GM10266 (cell line): Measurements from ENCODE around the gene PGM5.

Experiments used
- DNase-seq: peaks from one replicate; pipeline ENCODE4 v3.0.0; 2012; ENCODE audit errors: extremely low spot score
- CTCF ChIP-seq: IDR thresholded peaks from 2 replicates; pipeline ENCODE4 v1.5.1; 2012; ENCODE audit warnings: mild to moderate bottlenecking, low read depth; ENCODE audit not compliant: control insufficient read depth, insufficient read depth; ENCODE audit errors: missing control alignments

PGM5 gene

GRCh38 chr9:68418259-68418845, 61.9 kb downstream of the PGM5 start:
- no peak for TF ChIP-seq CTCF
- DNase-seq = no peak

- no peak for TF ChIP-seq CTCF
Observed at GRCh38 chr9:68419901-68420300, 63.5 kb downstream of the PGM5 start.

GRCh38 chr9:68426755-68427154, 70.3 kb downstream of the PGM5 start:
- DNase-seq = no peak
- no peak for TF ChIP-seq CTCF

More at GRCh38 chr9:68419901-68420300, 63.5 kb downstream of the PGM5 start:
- DNase-seq = no peak

GRCh38 chr9:68427216-68427977, 71.0 kb downstream of the PGM5 start:
- DNase-seq = no peak
- TF ChIP-seq CTCF = no peak

GRCh38 chr9:68428481-68428880, 72.1 kb downstream of the PGM5 start:
- no peak for TF ChIP-seq CTCF
- DNase-seq = no peak

GRCh38 chr9:68429631-68430030, 73.2 kb downstream of the PGM5 start:
- no peak for DNase-seq
- TF ChIP-seq CTCF = no peak

GRCh38 chr9:68431307-68431706, 74.9 kb downstream of the PGM5 start:
- TF ChIP-seq CTCF = no peak
- DNase-seq = no peak
